C4-2B (cell line): ENCODE measurements around the gene RPS2.

Experiments
- H3K27ac ChIP-seq: fragments of 450-650 bp; 2 replicates; pipeline ENCODE4 v1.5.1; 2017
- ZFX ChIP-seq: fragments of 450-650 bp; IDR thresholded peaks from 2 replicates; pipeline ENCODE4 v1.6.1; 2017
- TF ChIP-seq, protein P1 (sequence below): fragments of 450-650 bp; conservative IDR thresholded peaks from 2 replicates; pipeline ENCODE4 v1.5.1; 2017; ENCODE audit warnings: mild to moderate bottlenecking

Gene RPS2

DNA sequence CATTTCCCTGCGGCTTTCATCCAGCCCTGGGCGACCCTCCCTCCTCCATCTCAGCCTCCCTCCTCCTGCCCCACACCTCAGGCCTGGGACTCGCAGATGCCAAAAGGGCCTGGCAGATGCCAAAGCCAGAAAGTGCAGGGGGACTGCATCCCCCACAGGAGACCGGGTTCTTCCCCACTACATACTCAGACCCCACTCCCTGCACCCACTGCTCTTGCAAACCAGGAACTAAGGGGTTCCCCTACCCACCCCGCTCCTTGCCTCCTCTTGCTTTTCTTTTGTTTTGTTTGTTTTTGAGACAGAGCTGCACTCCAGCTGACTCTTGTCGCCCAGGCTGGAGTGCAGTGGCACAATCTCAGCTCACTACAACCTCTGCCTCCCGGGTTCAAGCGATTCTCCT lies 49.6 kb downstream of the RPS2 start:
- H3K27ac ChIP-seq: no peak overlapping the region
- no peak for TF ChIP-seq ZFX
- TF ChIP-seq, protein P1, sequence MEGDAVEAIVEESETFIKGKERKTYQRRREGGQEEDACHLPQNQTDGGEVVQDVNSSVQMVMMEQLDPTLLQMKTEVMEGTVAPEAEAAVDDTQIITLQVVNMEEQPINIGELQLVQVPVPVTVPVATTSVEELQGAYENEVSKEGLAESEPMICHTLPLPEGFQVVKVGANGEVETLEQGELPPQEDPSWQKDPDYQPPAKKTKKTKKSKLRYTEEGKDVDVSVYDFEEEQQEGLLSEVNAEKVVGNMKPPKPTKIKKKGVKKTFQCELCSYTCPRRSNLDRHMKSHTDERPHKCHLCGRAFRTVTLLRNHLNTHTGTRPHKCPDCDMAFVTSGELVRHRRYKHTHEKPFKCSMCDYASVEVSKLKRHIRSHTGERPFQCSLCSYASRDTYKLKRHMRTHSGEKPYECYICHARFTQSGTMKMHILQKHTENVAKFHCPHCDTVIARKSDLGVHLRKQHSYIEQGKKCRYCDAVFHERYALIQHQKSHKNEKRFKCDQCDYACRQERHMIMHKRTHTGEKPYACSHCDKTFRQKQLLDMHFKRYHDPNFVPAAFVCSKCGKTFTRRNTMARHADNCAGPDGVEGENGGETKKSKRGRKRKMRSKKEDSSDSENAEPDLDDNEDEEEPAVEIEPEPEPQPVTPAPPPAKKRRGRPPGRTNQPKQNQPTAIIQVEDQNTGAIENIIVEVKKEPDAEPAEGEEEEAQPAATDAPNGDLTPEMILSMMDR: no peak

DNA sequence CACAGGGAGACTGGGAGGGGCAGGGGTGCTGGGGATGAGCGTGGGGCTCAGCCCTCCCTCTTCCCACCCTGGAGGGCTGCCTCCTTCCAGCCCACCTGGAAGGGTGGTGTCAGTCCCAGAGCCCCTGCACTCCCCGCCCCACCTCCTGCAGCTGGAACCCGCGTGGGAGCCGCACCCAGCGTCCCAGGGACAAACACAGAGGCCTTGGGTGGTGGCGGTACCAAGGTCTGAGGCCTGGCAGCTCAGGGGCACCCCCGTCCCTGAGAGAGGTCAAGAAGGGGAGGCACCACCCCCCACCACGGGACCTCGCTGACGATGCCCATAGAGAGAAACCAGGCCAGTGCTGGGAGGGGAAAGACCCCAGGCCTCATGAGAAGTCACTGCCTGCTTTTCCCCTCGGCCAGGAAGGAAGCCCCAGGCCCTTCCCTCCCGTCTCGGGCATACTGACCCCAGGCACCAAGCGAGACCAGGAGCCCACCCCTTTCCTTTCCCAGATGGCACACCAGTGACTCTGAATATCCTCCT lies 50.5 kb downstream of the RPS2 start:
- TF ChIP-seq, protein P1: no peak
- no peak for TF ChIP-seq ZFX
- H3K27ac ChIP-seq: peak overlapping the region; percentile 6; the same call in 1 of the 2 replicates

DNA sequence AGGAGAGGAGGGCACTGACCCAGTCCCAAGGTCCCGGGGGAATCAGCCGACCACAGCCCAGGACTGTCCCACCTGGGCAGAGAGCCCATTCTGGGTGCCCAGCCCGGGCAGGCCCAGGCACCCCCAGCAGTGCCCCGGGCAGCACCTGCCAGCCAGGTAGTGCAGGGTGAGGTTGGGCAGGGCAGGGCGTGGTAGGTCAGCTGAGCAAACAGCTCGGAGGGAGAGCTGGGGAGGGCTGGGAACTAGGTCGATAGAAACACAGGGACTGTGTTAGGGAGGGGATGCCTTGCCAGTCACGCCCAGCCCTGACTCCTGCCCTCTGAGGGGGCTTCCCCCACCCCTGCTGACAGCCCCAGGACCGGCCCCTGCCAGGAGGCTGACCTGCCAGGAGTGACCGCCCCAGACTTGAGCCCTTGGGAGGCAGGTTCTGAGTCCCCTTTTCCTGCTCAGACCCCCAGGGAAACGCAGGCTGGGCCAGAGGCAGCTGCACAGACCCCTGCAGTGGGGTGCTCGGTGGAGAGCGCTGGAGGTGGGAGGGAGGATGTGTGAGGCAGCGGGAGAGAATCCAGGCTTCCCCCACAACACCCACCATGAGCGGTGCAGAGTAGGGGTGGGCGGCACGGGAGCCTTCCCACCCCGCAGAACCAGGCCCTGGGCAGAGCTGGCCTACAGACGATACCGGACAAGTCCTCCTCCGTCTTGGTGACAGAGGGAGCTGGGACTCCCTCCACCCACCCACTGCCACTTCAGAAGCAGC lies 51.1 kb downstream of the RPS2 start:
- TF ChIP-seq, protein P1: no peak
- no peak for TF ChIP-seq ZFX
- H3K27ac ChIP-seq: peak overlapping the region; percentile 6; the same call in 1 of the 2 replicates

DNA sequence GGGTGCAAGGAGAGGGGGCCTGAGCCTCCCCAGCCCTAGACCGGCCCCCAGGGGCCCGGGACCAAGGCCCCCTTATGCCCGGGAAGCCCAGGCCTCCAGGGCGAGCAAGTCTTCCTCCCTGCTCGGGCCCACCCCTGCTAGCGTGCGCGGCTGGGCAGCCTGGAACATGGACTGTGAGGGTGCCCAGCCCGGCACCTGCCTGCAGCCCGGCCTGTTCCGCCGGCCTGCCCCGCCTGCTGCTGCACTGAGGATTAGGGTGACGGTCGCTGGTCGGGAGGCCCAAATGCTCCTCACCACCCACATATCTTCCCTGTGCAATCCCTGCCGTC lies 52.4 kb downstream of the RPS2 start:
- H3K27ac ChIP-seq: no peak overlapping the region
- no peak for TF ChIP-seq ZFX
- TF ChIP-seq, protein P1: no peak
